GM12878 (cell line): ENCODE data around the gene DDAH1.

Experiments
- TCF7 ChIP-seq: IDR thresholded peaks from 2 replicates; pipeline ENCODE4 v1.6.1; 2014; ENCODE audit warnings: antibody characterized with exemption, borderline replicate concordance
- TF ChIP-seq, protein P1 (sequence below): IDR thresholded peaks from 2 replicates; pipeline ENCODE4 v1.6.1; 2011; ENCODE audit warnings: low read depth, low read length, improper control_type of control experiment, borderline replicate concordance

DNA sequence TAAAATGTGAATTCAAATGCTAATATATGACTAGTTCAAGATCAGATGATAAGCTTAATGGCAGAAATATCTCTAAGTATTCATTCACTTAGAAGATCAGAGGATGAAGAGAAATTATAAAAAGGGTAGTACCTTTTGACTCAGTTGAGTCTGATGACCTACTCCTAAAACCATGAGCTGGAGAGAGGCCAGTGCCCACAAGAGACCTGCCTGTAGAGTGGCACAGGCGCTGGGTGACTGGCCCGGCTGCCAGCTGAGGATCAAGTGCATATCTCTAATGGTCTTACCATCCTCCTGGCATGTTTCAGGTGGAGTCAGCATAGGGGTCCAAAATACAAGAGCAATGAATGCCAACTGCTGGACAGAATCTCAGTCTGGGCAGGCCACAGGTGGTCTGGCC, 14.1 kb downstream of the DDAH1 start:
- TF ChIP-seq TCF7: no peak
- TF ChIP-seq, protein P1, sequence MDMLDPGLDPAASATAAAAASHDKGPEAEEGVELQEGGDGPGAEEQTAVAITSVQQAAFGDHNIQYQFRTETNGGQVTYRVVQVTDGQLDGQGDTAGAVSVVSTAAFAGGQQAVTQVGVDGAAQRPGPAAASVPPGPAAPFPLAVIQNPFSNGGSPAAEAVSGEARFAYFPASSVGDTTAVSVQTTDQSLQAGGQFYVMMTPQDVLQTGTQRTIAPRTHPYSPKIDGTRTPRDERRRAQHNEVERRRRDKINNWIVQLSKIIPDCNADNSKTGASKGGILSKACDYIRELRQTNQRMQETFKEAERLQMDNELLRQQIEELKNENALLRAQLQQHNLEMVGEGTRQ: no peak
